ENCODE data around the gene TXNDC2.

- no peak for TF ChIP-seq CTCF (IDR thresholded peaks at IDR 0.05)
- no peak for TF ChIP-seq POLR2A (IDR thresholded peaks at IDR 0.05)
- no peak for TF ChIP-seq EP300 (IDR thresholded peaks at IDR 0.05)
These were observed 45.9 kb upstream of the TXNDC2 start for GRCh38 chr18:9839853-9840252.
